PC-9 (cell line): ENCODE measurements around the gene SMKR1.

Source experiments
- EZH2 ChIP-seq: fragments of 200-600 bp; sonication (generic); IDR thresholded peaks from 2 replicates; pipeline ENCODE4 v1.8.0; 2017; ENCODE audit warnings: antibody characterized with exemption, low read depth
- TF ChIP-seq, protein P1 (sequence below): fragments of 200-600 bp; sonication (generic); conservative IDR thresholded peaks from 2 replicates; pipeline ENCODE4 v1.6.1; 2017; ENCODE audit warnings: mixed run types, antibody characterized with exemption, mild to moderate bottlenecking, moderate library complexity

DNA sequence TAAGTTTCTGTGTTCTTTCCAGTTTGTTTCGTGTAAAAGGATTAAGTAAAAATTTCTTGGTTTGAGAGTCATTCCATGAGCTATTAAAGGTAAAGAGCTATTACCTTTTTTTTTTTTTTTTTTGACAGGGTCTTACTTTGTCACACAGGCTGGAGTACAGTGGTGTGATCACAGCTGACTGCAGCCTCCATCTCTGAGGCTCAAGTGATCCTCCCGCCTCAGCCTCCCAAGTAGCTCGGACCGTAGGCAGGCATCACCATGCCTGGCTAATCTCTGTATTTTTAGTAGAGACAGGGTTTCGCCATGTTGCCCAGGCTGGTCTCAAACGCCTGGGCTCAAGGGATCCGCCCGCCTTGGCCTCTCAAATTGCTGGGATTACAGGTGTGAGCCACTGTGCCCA lies 1.4 kb downstream of the SMKR1 start:
- TF ChIP-seq, protein P1, sequence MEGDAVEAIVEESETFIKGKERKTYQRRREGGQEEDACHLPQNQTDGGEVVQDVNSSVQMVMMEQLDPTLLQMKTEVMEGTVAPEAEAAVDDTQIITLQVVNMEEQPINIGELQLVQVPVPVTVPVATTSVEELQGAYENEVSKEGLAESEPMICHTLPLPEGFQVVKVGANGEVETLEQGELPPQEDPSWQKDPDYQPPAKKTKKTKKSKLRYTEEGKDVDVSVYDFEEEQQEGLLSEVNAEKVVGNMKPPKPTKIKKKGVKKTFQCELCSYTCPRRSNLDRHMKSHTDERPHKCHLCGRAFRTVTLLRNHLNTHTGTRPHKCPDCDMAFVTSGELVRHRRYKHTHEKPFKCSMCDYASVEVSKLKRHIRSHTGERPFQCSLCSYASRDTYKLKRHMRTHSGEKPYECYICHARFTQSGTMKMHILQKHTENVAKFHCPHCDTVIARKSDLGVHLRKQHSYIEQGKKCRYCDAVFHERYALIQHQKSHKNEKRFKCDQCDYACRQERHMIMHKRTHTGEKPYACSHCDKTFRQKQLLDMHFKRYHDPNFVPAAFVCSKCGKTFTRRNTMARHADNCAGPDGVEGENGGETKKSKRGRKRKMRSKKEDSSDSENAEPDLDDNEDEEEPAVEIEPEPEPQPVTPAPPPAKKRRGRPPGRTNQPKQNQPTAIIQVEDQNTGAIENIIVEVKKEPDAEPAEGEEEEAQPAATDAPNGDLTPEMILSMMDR, result no peak
- no peak for TF ChIP-seq EZH2
